HepG2 (cell line): ENCODE results near the gene DPM2. TPM values are rescaled to one million over a fixed set of nuclear protein-coding genes. Genes with fewer than 3 reads are reported as not detected.

Source experiments
- CAMTA2 ChIP-seq: sonication (generic); formaldehyde crosslinking; IDR thresholded peaks from 2 replicates; pipeline ENCODE4 v1.4.0; 2020; ENCODE audit warnings: mild to moderate bottlenecking, missing genetic modification reagents, borderline replicate concordance
- ETV5 ChIP-seq: IDR thresholded peaks from 2 replicates; pipeline ENCODE4 v1.6.1; 2018; ENCODE audit warnings: missing biosample characterization, missing genetic modification reagents, inconsistent platforms, borderline replicate concordance
- GTF2F1 ChIP-seq: fragments of 150-350 bp; IDR thresholded peaks from 2 replicates; pipeline ENCODE4 v1.6.1; 2014; ENCODE audit warnings: low read length
- HES4 ChIP-seq: sonication (generic); formaldehyde crosslinking; IDR thresholded peaks from 2 replicates; pipeline ENCODE4 v1.9.0; 2021; ENCODE audit warnings: mild to moderate bottlenecking, missing genetic modification reagents, borderline replicate concordance
- HIVEP1 ChIP-seq: sonication (generic); formaldehyde crosslinking; IDR thresholded peaks from 2 replicates; pipeline ENCODE4 v1.4.0; 2020; ENCODE audit warnings: mild to moderate bottlenecking, missing genetic modification reagents
- KAT7 ChIP-seq: IDR thresholded peaks from 2 replicates; pipeline ENCODE4 v1.6.1; 2018; ENCODE audit warnings: borderline replicate concordance, missing compliant biosample characterization
- KDM1A ChIP-seq: IDR thresholded peaks from 2 replicates; pipeline ENCODE4 v1.6.1; 2016; ENCODE audit warnings: missing compliant biosample characterization
- KLF9 ChIP-seq: IDR thresholded peaks from 2 replicates; pipeline ENCODE4 v1.6.1; 2016; ENCODE audit warnings: low read depth
- MTA3 ChIP-seq: sonication (generic); formaldehyde crosslinking; IDR thresholded peaks from 2 replicates; pipeline ENCODE4 v1.4.0; 2020; ENCODE audit warnings: missing genetic modification reagents
- SMAD1 ChIP-seq: sonication (generic); formaldehyde crosslinking; IDR thresholded peaks from 2 replicates; pipeline ENCODE4 v1.4.0; 2020; ENCODE audit warnings: missing genetic modification reagents, low read depth, mild to moderate bottlenecking, borderline replicate concordance
- SP140L ChIP-seq: sonication (generic); formaldehyde crosslinking; IDR thresholded peaks from 2 replicates; pipeline ENCODE4 v1.4.0; 2020; ENCODE audit warnings: missing genetic modification reagents, borderline replicate concordance
- STAT5B ChIP-seq: sonication (generic); formaldehyde crosslinking; IDR thresholded peaks from 2 replicates; pipeline ENCODE4 v1.4.0; 2020; ENCODE audit warnings: missing genetic modification reagents
- SUZ12 ChIP-seq: fragments of 150-350 bp; IDR thresholded peaks from 2 replicates; pipeline ENCODE4 v1.6.1; 2014; ENCODE audit warnings: low read depth, low read length
- ZFY ChIP-seq: sonication (generic); formaldehyde crosslinking; IDR thresholded peaks from 2 replicates; pipeline ENCODE4 v1.4.0; 2020; ENCODE audit warnings: missing genetic modification reagents
- ZNF501 ChIP-seq: sonication (generic); formaldehyde crosslinking; IDR thresholded peaks from 2 replicates; pipeline ENCODE4 v1.5.1; 2020; ENCODE audit warnings: mild to moderate bottlenecking, moderate library complexity, missing genetic modification reagents
- ZNF556 ChIP-seq: sonication (generic); formaldehyde crosslinking; IDR thresholded peaks from 2 replicates; pipeline ENCODE4 v1.4.0; 2020; ENCODE audit warnings: mild to moderate bottlenecking, missing genetic modification reagents, borderline replicate concordance
- ZNF780A ChIP-seq: sonication (generic); formaldehyde crosslinking; IDR thresholded peaks from 2 replicates; pipeline ENCODE4 v1.8.0; 2022; ENCODE audit warnings: mild to moderate bottlenecking, missing genetic modification reagents, moderate library complexity
- ZNF83 ChIP-seq: sonication (generic); formaldehyde crosslinking; IDR thresholded peaks from 2 replicates; pipeline ENCODE4 v1.4.0; 2020; ENCODE audit warnings: missing genetic modification reagents, mild to moderate bottlenecking, borderline replicate concordance
- polyA plus RNA-seq, 8 experiments: library from polyadenylated mRNA; depleted of rRNA in 3 of 8; stranded (reverse) in 7 of 8; unstranded in 1 of 8; fragments of >200 nt; fragmentation: Illumina TruSeq in 4 of 8; extraction: Trizol in 4 of 8; gene quantifications; 2 replicates each; pipeline versions ENCODE4 v1.2.1 to v1.2.3, GENCODE V29; 2011 to 2016; ENCODE audit warnings: low read depth in 4 of 8, missing spikeins in 1 of 8, mixed read lengths in 1 of 8; ENCODE audit not compliant: insufficient read depth in 1 of 8
- total RNA-seq, 5 experiments: library from RNA; depleted of rRNA; stranded (reverse); fragments of >200 nt; fragmentation: Illumina TruSeq; extraction: Trizol; gene quantifications; 2 replicates each; pipeline ENCODE4 v1.2.3, GENCODE V29; 2016; ENCODE audit warnings: low read depth in 1 of 5
- TF ChIP-seq, protein P1 (sequence below): sonication (generic); formaldehyde crosslinking; IDR thresholded peaks from 2 replicates; pipeline ENCODE4 v1.5.1; 2020; ENCODE audit warnings: mild to moderate bottlenecking, missing genetic modification reagents, moderate library complexity
- TF ChIP-seq, protein P2 (sequence below): sonication (generic); formaldehyde crosslinking; IDR thresholded peaks from 2 replicates; pipeline ENCODE4 v1.4.0; 2020; ENCODE audit warnings: low read depth, missing genetic modification reagents
- TF ChIP-seq, protein P3 (sequence below): sonication (generic); formaldehyde crosslinking; IDR thresholded peaks from 2 replicates; pipeline ENCODE4 v1.5.1; 2020; ENCODE audit warnings: missing genetic modification reagents, mild to moderate bottlenecking, borderline replicate concordance

The DPM2 gene
- total and polyA plus RNA-seq, 2 of the 13 experiments (the other 11 are each of a cell fraction or from before 2014, with no cell fraction given): 24.8 to 35.3 TPM

- TF ChIP-seq, protein P1, sequence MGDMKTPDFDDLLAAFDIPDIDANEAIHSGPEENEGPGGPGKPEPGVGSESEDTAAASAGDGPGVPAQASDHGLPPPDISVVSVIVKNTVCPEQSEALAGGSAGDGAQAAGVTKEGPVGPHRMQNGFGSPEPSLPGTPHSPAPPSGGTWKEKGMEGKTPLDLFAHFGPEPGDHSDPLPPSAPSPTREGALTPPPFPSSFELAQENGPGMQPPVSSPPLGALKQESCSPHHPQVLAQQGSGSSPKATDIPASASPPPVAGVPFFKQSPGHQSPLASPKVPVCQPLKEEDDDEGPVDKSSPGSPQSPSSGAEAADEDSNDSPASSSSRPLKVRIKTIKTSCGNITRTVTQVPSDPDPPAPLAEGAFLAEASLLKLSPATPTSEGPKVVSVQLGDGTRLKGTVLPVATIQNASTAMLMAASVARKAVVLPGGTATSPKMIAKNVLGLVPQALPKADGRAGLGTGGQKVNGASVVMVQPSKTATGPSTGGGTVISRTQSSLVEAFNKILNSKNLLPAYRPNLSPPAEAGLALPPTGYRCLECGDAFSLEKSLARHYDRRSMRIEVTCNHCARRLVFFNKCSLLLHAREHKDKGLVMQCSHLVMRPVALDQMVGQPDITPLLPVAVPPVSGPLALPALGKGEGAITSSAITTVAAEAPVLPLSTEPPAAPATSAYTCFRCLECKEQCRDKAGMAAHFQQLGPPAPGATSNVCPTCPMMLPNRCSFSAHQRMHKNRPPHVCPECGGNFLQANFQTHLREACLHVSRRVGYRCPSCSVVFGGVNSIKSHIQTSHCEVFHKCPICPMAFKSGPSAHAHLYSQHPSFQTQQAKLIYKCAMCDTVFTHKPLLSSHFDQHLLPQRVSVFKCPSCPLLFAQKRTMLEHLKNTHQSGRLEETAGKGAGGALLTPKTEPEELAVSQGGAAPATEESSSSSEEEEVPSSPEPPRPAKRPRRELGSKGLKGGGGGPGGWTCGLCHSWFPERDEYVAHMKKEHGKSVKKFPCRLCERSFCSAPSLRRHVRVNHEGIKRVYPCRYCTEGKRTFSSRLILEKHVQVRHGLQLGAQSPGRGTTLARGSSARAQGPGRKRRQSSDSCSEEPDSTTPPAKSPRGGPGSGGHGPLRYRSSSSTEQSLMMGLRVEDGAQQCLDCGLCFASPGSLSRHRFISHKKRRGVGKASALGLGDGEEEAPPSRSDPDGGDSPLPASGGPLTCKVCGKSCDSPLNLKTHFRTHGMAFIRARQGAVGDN (CRISPR knock-in tag): peak; percentile 37
- TF ChIP-seq SUZ12 (no peak), GTF2F1 (no peak), CAMTA2 (CRISPR knock-in tag) (no peak), SMAD1 (CRISPR knock-in tag) (0 out of 2 replicates have a peak, but pooled peaks have one; percentile 2), ZNF83 (CRISPR knock-in tag) (no peak), ZNF501 (CRISPR knock-in tag) (no peak; the same call in 1 of the 2 replicates), ZNF556 (0 out of 2 replicates have a peak, but pooled peaks have one; percentile 57), SP140L (CRISPR knock-in tag) (no peak), MTA3 (no peak), KAT7 (no peak), HIVEP1 (CRISPR knock-in tag) (peak; percentile 38; the same call in 1 of the 2 replicates), KLF9 (no peak), ZNF780A (CRISPR knock-in tag) (no peak), ZFY (CRISPR knock-in tag) (peak; percentile 11; the same call in 1 of the 2 replicates), STAT5B (no peak), HES4 (CRISPR knock-in tag) (no peak), KDM1A (CRISPR knock-in tag) (no peak), ETV5 (CRISPR knock-in tag) (peak; percentile 27; the same call in 1 of the 2 replicates)
- TF ChIP-seq, protein P2, sequence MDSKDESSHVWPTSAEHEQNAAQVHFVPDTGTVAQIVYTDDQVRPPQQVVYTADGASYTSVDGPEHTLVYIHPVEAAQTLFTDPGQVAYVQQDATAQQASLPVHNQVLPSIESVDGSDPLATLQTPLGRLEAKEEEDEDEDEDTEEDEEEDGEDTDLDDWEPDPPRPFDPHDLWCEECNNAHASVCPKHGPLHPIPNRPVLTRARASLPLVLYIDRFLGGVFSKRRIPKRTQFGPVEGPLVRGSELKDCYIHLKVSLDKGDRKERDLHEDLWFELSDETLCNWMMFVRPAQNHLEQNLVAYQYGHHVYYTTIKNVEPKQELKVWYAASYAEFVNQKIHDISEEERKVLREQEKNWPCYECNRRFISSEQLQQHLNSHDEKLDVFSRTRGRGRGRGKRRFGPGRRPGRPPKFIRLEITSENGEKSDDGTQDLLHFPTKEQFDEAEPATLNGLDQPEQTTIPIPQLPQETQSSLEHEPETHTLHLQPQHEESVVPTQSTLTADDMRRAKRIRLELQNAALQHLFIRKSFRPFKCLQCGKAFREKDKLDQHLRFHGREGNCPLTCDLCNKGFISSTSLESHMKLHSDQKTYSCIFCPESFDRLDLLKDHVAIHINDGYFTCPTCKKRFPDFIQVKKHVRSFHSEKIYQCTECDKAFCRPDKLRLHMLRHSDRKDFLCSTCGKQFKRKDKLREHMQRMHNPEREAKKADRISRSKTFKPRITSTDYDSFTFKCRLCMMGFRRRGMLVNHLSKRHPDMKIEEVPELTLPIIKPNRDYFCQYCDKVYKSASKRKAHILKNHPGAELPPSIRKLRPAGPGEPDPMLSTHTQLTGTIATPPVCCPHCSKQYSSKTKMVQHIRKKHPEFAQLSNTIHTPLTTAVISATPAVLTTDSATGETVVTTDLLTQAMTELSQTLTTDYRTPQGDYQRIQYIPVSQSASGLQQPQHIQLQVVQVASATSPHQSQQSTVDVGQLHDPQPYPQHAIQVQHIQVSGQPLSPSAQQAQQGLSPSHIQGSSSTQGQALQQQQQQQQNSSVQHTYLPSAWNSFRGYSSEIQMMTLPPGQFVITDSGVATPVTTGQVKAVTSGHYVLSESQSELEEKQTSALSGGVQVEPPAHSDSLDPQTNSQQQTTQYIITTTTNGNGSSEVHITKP (CRISPR knock-in tag): no peak
- TF ChIP-seq, protein P3, sequence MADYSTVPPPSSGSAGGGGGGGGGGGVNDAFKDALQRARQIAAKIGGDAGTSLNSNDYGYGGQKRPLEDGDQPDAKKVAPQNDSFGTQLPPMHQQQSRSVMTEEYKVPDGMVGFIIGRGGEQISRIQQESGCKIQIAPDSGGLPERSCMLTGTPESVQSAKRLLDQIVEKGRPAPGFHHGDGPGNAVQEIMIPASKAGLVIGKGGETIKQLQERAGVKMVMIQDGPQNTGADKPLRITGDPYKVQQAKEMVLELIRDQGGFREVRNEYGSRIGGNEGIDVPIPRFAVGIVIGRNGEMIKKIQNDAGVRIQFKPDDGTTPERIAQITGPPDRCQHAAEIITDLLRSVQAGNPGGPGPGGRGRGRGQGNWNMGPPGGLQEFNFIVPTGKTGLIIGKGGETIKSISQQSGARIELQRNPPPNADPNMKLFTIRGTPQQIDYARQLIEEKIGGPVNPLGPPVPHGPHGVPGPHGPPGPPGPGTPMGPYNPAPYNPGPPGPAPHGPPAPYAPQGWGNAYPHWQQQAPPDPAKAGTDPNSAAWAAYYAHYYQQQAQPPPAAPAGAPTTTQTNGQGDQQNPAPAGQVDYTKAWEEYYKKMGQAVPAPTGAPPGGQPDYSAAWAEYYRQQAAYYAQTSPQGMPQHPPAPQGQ: no peak
These were observed 6.4 kb downstream of the DPM2 start (continued) for GRCh38 chr9:127931092-127931881.
